GM23338 (cell line): ENCODE results near the gene CCDC92B. TPM values are rescaled to one million over a fixed set of nuclear protein-coding genes. Genes with fewer than 3 reads are reported as not detected.

ENCODE experiments used
- ATAC-seq: fragments of 200-7000 bp; cut with Tn5 transposase; 3 replicates; pipeline ENCODE4 v1.9.1; 2020
- DNase-seq: peaks from one replicate; pipeline ENCODE4 v3.0.0-alpha.2; 2015; ENCODE audit warnings: low spot score
- H2AFZ ChIP-seq: fragments of 200-600 bp; sonication (generic); 2 replicates; pipeline ENCODE4 v1.8.0; 2016; ENCODE audit warnings: antibody characterized with exemption, mild to moderate bottlenecking, moderate library complexity
- H3F3A ChIP-seq: fragments of 200-600 bp; sonication (generic); replicated peaks from 2 replicates; pipeline ENCODE4 v1.8.0; 2017; ENCODE audit warnings: antibody characterized with exemption, mixed run types, low read depth
- H3K27ac ChIP-seq: fragments of 200-600 bp; sonication (generic); 2 replicates; pipeline ENCODE4 v1.6.1; 2016; ENCODE audit warnings: low read depth
- H3K27me3 ChIP-seq: fragments of 200-600 bp; sonication (generic); 2 replicates; pipeline ENCODE4 v1.8.0; 2016; ENCODE audit warnings: mild to moderate bottlenecking, mixed run types, moderate library complexity; ENCODE audit not compliant: insufficient read depth
- H3K36me3 ChIP-seq: fragments of 200-600 bp; sonication (generic); 2 replicates; pipeline ENCODE4 v1.8.0; 2016; ENCODE audit warnings: mild to moderate bottlenecking; ENCODE audit not compliant: insufficient read depth
- H3K4me1 ChIP-seq: fragments of 200-600 bp; sonication (generic); 2 replicates; pipeline ENCODE4 v1.8.0; 2016; ENCODE audit warnings: mild to moderate bottlenecking, moderate library complexity; ENCODE audit not compliant: insufficient read depth
- H3K4me2 ChIP-seq: fragments of 200-600 bp; sonication (generic); 2 replicates; pipeline ENCODE4 v1.7.1; 2017; ENCODE audit warnings: mixed run types
- H3K4me3 ChIP-seq: fragments of 200-600 bp; sonication (generic); 2 replicates; pipeline ENCODE4 v1.6.1; 2016; ENCODE audit warnings: mixed run types
- H3K79me2 ChIP-seq: fragments of 200-600 bp; sonication (generic); replicated peaks from 2 replicates; pipeline ENCODE4 v1.8.0; 2017; ENCODE audit warnings: mild to moderate bottlenecking; ENCODE audit not compliant: insufficient read depth
- H3K9me2 ChIP-seq: fragments of 200-600 bp; sonication (generic); 2 replicates; pipeline ENCODE4 v1.8.0; 2017; ENCODE audit not compliant: insufficient read depth
- H4K20me1 ChIP-seq: fragments of 200-600 bp; sonication (generic); replicated peaks from 2 replicates; pipeline ENCODE4 v1.8.0; 2017; ENCODE audit warnings: mild to moderate bottlenecking; ENCODE audit not compliant: insufficient read depth
- H3K27ac Mint-ChIP-seq: 2 replicates; pipeline ENCODE4 v1.8.0; 2020; ENCODE audit warnings: inconsistent platforms, mild to moderate bottlenecking, moderate library complexity, mixed read lengths
- H3K27me3 Mint-ChIP-seq: 3 replicates; pipeline ENCODE4 v1.8.0; 2022; ENCODE audit warnings: low read depth, mild to moderate bottlenecking, moderate library complexity, mixed read lengths, inconsistent platforms; ENCODE audit not compliant: insufficient read depth, poor library complexity
- H3K36me3 Mint-ChIP-seq: 3 replicates; pipeline ENCODE4 v1.8.0; 2021; ENCODE audit warnings: low read depth, mild to moderate bottlenecking, inconsistent platforms, moderate library complexity, mixed read lengths
- H3K4me1 Mint-ChIP-seq: 3 replicates; pipeline ENCODE4 v1.8.0; 2020; ENCODE audit warnings: mild to moderate bottlenecking, inconsistent platforms, mixed read lengths
- H3K4me3 Mint-ChIP-seq: 3 replicates; pipeline ENCODE4 v1.8.0; 2021; ENCODE audit warnings: moderate library complexity, mild to moderate bottlenecking, inconsistent platforms, mixed read lengths
- H3K9me3 Mint-ChIP-seq: 3 replicates; pipeline ENCODE4 v1.8.0; 2020; ENCODE audit warnings: moderate library complexity, mild to moderate bottlenecking, inconsistent platforms, mixed read lengths
- CREB1 ChIP-seq: fragments of 250-450 bp; sonication (Bioruptor Pico); IDR thresholded peaks from 2 replicates; pipeline ENCODE4 v1.5.0; 2020; ENCODE audit warnings: low read depth, mild to moderate bottlenecking, moderate library complexity
- CTCF ChIP-seq, 2 experiments: fragments of 200-600 bp in 1 of 2; sonication (generic) in 1 of 2; conservative IDR thresholded peaks; 2 replicates each; pipeline versions ENCODE4 v1.5.1 to v1.6.1; 2016 to 2017; ENCODE audit warnings: antibody characterized with exemption in 2 of 2, low read depth in 2 of 2, mild to moderate bottlenecking in 2 of 2, moderate library complexity in 1 of 2
- ETS1 ChIP-seq: IDR thresholded peaks from 2 replicates; pipeline ENCODE4 v1.6.1; 2016; ENCODE audit warnings: antibody characterized with exemption
- EZH2phosphoT487 ChIP-seq: fragments of 200-600 bp; sonication (generic); IDR thresholded peaks from one replicate; pipeline ENCODE4 v1.8.1; 2018; ENCODE audit warnings: antibody characterized with exemption; ENCODE audit not compliant: unreplicated experiment
- STAT1 ChIP-seq: IDR thresholded peaks from one replicate; pipeline ENCODE4 v1.6.1; 2016; ENCODE audit warnings: antibody characterized with exemption; ENCODE audit not compliant: unreplicated experiment
- ZNF114 ChIP-seq: fragments of 250-450 bp; sonication (Bioruptor Pico); IDR thresholded peaks from 2 replicates; pipeline ENCODE4 v1.5.0; 2020; ENCODE audit warnings: mild to moderate bottlenecking, moderate library complexity
- ZNF462 ChIP-seq: fragments of 250-450 bp; sonication (Bioruptor Pico); IDR thresholded peaks from 2 replicates; pipeline ENCODE4 v1.5.0; 2020; ENCODE audit warnings: mild to moderate bottlenecking, moderate library complexity
- polyA plus RNA-seq: library from polyadenylated mRNA; unstranded; fragments of >200 nt; fragmentation: Nextera tagmentation; extraction: Ambion mirVana; gene quantifications from 2 replicates; pipeline ENCODE4 v1.2.1, GENCODE V29; 2016
- total RNA-seq: library from RNA; depleted of rRNA; stranded (reverse); fragments of >200 nt; shearing (Covaris generic); gene quantifications from 2 replicates; pipeline ENCODE4 v1.2.3, GENCODE V29; 2014

CCDC92B gene
- total and polyA plus RNA-seq, 2 experiments from 2014 or later = 5.7 to 9.1 TPM

- H3K36me3 Mint-ChIP-seq = no peaks in the 10 kb centered on the region
- ATAC-seq = no peak
Observed at GRCh38 chr17:2796164-2797125, 47.0 kb upstream of the CCDC92B start, which contains the start of gene RAP1GAP2. TSS of gene RAP1GAP2 (plus strand) at chr17:2796438. CDS start at chr17:2796528, 90 bp downstream.

More at GRCh38 chr17:2796164-2797125, 47.0 kb upstream of the CCDC92B start, which contains the start of gene RAP1GAP2:
- peaks cover 4% of the 10 kb centered on the region; the same call in 1 of the 2 replicates for H3K4me1 ChIP-seq
- no peak within 1 kb of the TSS for H3K4me2 ChIP-seq
- H4K20me1 ChIP-seq = no peaks in the 10 kb centered on the region
- no peaks in the 10 kb centered on the region for H3K9me3 Mint-ChIP-seq
- H3K4me3 Mint-ChIP-seq = no peak within 1 kb of the TSS
- H3K9me2 ChIP-seq = no peaks in the 10 kb centered on the region
- no peak for TF ChIP-seq CREB1 (CRISPR knock-in tag)
- no peak for TF ChIP-seq EZH2phosphoT487
- no peak for TF ChIP-seq ETS1
- TF ChIP-seq ZNF114 (CRISPR knock-in tag) = no peak
- TF ChIP-seq STAT1 = no peak
- no peak for TF ChIP-seq ZNF462 (CRISPR knock-in tag)
- TF ChIP-seq CTCF (conservative IDR thresholded peaks at IDR 0.05; ENCODE audit: low read depth in 2 of 2) = no peak
- peaks cover 19% of the 10 kb centered on the region for H3K27me3 Mint-ChIP-seq
- H3K27me3 ChIP-seq = no peaks in the 10 kb centered on the region
- H3K27ac Mint-ChIP-seq = peak within 1 kb of the TSS; percentile 46; the same call in 1 of the 2 replicates
- H3K27ac ChIP-seq = no peak within 1 kb of the TSS
- H3K79me2 ChIP-seq = no peaks in the 10 kb centered on the region
- H3K4me1 Mint-ChIP-seq = peaks cover 26% of the 10 kb centered on the region
- no peak within 1 kb of the TSS for H3K4me3 ChIP-seq
- DNase-seq = no peak
- no peaks in the 10 kb centered on the region for H3K36me3 ChIP-seq
- H3F3A ChIP-seq = no peaks in the 10 kb centered on the region
- H2AFZ ChIP-seq = no peak within 1 kb of the TSS
